HL-60 (cell line): Measurements from ENCODE around the gene POLK.

Source experiments
- CTCF ChIP-seq: IDR thresholded peaks from one replicate; pipeline ENCODE4 v1.5.1; 2011; ENCODE audit warnings: low read length, control low read depth, inconsistent platforms; ENCODE audit not compliant: insufficient read depth
- POLR2AphosphoS5 ChIP-seq: IDR thresholded peaks from 2 replicates; pipeline ENCODE4 v1.6.1; 2012; ENCODE audit warnings: low read depth
- REST ChIP-seq: IDR thresholded peaks from 2 replicates; pipeline ENCODE4 v1.6.1; 2012; ENCODE audit warnings: low read depth; ENCODE audit not compliant: insufficient replicate concordance

DNA sequence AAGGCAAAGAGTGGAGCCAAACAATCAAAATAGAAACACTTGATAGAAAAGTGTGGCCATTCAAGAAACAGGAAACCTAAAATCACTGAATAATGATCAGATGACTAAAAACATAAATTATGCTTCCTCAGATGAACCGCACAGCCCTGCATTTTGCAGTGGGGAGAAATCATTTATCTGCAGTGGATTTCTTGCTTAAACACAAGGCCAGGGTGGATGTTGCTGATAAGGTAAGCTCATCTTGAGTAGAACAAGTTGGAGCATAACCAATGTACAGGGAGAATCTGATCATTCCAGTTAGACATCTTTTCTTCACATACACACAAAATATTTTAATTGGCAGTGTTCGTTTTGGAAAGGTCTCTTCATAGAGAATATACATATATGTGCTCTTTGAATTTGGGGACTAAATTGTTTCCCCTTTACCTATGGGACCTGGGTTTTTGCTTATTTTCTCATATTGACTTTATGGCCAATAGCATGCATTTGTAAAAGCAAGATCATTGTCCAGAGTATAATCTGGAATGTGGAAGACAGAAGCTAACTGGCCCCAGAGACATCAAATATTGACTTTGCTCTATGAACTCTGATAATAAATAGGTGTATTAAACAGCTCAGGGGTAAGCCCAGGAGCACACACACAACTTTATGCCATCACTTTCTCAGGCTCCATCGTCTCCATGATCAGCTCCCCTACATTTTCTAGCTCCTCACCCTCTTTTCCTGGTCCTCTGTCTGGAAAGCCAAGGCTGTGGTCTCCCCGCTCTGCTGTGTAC is 108.7 kb downstream of the POLK start:
- TF ChIP-seq CTCF (no peak), REST (no peak), POLR2AphosphoS5 (no peak)
